PC-9 (cell line): ENCODE measurements around the gene CUTC. TPM values are rescaled to one million over a fixed set of nuclear protein-coding genes. Genes with fewer than 3 reads are reported as not detected.

Experiments
- Bru-seq: library from RNA; stranded (reverse); fragments of 400-500 nt; gene quantifications from one replicate; lab custom pipeline; 2021; lab: Mats Ljungman, UMichigan
- BruChase-seq, 2 experiments: library from RNA; stranded (reverse); fragments of 400-500 nt; gene quantifications; one replicate each; lab custom pipeline; 2021; lab: Mats Ljungman, UMichigan
- BruUV-seq: library from RNA; stranded (reverse); fragments of 400-500 nt; replicated peaks from 2 replicates; lab custom pipeline; 2021; lab: Mats Ljungman, UMichigan
- CTCF ChIA-PET: fragments of 300-600 bp; sonication (Branson Sonifier 250); formaldehyde crosslinking; loops from one replicate; lab custom pipeline; 2022; ENCODE audit warnings: antibody characterized with exemption; lab: Charles Lee
- POLR2A ChIA-PET: fragments of 300-600 bp; sonication (Branson Sonifier 250); formaldehyde crosslinking; loops from one replicate; lab custom pipeline; 2022; ENCODE audit warnings: antibody characterized with exemption; ENCODE audit not compliant: unreplicated experiment; lab: Charles Lee
- DNase-seq, 2 experiments: peaks; one replicate each; pipeline versions ENCODE4 v3.0.0 to v3.0.0-alpha.2; 2015 to 2022; ENCODE audit warnings: mixed read lengths in 1 of 2
- H2AFZ ChIP-seq: fragments of 200-600 bp; sonication (generic); 2 replicates; pipeline ENCODE4 v1.8.1; 2017; ENCODE audit warnings: antibody characterized with exemption
- H3F3A ChIP-seq: fragments of 200-600 bp; sonication (generic); 2 replicates; pipeline ENCODE4 v1.8.1; 2017; ENCODE audit warnings: antibody characterized with exemption, mild to moderate bottlenecking, low read depth; ENCODE audit not compliant: insufficient read depth
- H3K27ac ChIP-seq: fragments of 200-600 bp; sonication (generic); 2 replicates; pipeline ENCODE4 v1.6.1; 2016; ENCODE audit warnings: mixed run types
- H3K27me3 ChIP-seq: fragments of 200-600 bp; sonication (generic); 2 replicates; pipeline ENCODE4 v1.6.1; 2016; ENCODE audit warnings: low read depth, mixed run types; ENCODE audit not compliant: insufficient read depth
- H3K36me3 ChIP-seq: fragments of 200-600 bp; sonication (generic); 2 replicates; pipeline ENCODE4 v1.6.1; 2016; ENCODE audit warnings: low read depth, mixed run types
- H3K4me1 ChIP-seq: fragments of 200-600 bp; sonication (generic); replicated peaks from 2 replicates; pipeline ENCODE4 v1.6.1; 2016; ENCODE audit warnings: mixed run types; ENCODE audit not compliant: insufficient read depth
- H3K4me2 ChIP-seq: fragments of 200-600 bp; sonication (generic); 2 replicates; pipeline ENCODE4 v1.6.1; 2017; ENCODE audit warnings: mixed run types
- H3K4me3 ChIP-seq: fragments of 200-600 bp; sonication (generic); 2 replicates; pipeline ENCODE4 v1.6.1; 2016; ENCODE audit warnings: mixed run types
- H3K79me2 ChIP-seq: fragments of 200-600 bp; sonication (generic); 2 replicates; pipeline ENCODE4 v1.6.1; 2017; ENCODE audit warnings: low read depth, mixed run types
- H3K9me2 ChIP-seq: fragments of 200-600 bp; sonication (generic); 2 replicates; pipeline ENCODE4 v1.8.1; 2017; ENCODE audit warnings: mild to moderate bottlenecking; ENCODE audit not compliant: insufficient read depth
- H3K9me3 ChIP-seq: fragments of 200-600 bp; sonication (generic); 2 replicates; pipeline ENCODE4 v1.8.1; 2016; ENCODE audit warnings: low read depth; ENCODE audit not compliant: insufficient read depth
- H4K20me1 ChIP-seq: fragments of 200-600 bp; sonication (generic); 2 replicates; pipeline ENCODE4 v1.8.1; 2017; ENCODE audit not compliant: insufficient read depth
- CTCF ChIP-seq: fragments of 200-600 bp; sonication (generic); conservative IDR thresholded peaks from 2 replicates; pipeline ENCODE4 v1.6.1; 2017; ENCODE audit warnings: mixed run types, antibody characterized with exemption, mild to moderate bottlenecking, moderate library complexity
- EZH2 ChIP-seq: fragments of 200-600 bp; sonication (generic); IDR thresholded peaks from 2 replicates; pipeline ENCODE4 v1.8.0; 2017; ENCODE audit warnings: antibody characterized with exemption, low read depth
- intact Hi-C: fragments of 100-400 bp; cut with micrococcal nuclease; formaldehyde crosslinking; loops from one replicate; pipeline ENCODE4 v1.10.0; 2022; ENCODE audit not compliant: unreplicated experiment
- long read RNA-seq: library from polyadenylated mRNA; stranded (forward); transcript quantifications from one replicate; pipeline ENCODE4 v2.0.0, GENCODE V29; 2022
- total RNA-seq: library from RNA; stranded (reverse); gene quantifications from 2 replicates; pipeline ENCODE4 v1.2.3, GENCODE V29; 2021

Gene CUTC
- 7.6 and 9.2 TPM in 2 replicates for total RNA-seq
- percentile 70 among the genes with signal in this experiment for Bru-seq, nascent RNA
- BruChase-seq, experiment 1, labeled RNA remaining after a 2-hour chase, result percentile 63 among the genes with signal in this experiment
- percentile 53 among the genes with signal in this experiment for BruChase-seq, experiment 2, labeled RNA remaining after a 6-hour chase
- long read RNA-seq, partial matches to known transcripts, result 2 of 17 reads
- long read RNA-seq, other reads (novel, unspliced or antisense), result 9 of 17 reads

- Histone ChIP-seq H3K4me2 (peak within 1 kb of the TSS; percentile 90), H3K4me3 (peak within 1 kb of the TSS; percentile 93), H3K27me3 (no peaks in the 10 kb centered on the region), H3K4me1 (peaks cover 10% of the 10 kb centered on the region; the same call in 1 of the 2 replicates), H3K27ac (peak within 1 kb of the TSS; percentile 86), H4K20me1 (no peaks in the 10 kb centered on the region; the same call in 1 of the 2 replicates), H3F3A (peaks cover 20% of the 10 kb centered on the region), H3K79me2 (peaks cover 42% of the 10 kb centered on the region), H3K9me3 (no peaks in the 10 kb centered on the region), H3K9me2 (no peaks in the 10 kb centered on the region), H2AFZ (peak within 1 kb of the TSS; percentile 84), H3K36me3 (no peaks in the 10 kb centered on the region)
- TF ChIP-seq CTCF (peak; percentile 64; the same call in 1 of the 2 replicates), EZH2 (no peak)
- POLR2A ChIA-PET, result interaction anchor here (0.7 to 0.9 kb wide), 2 partner anchors 71 to 73 kb away, joined by 3 to 12 read pairs; partner anchors contain the start of gene ENTPD7
- peak; percentile 87 to 90 for DNase-seq
- BruUV-seq, result TSS peak; percentile 60
- CTCF ChIA-PET, result interaction anchor here (0.6 to 0.8 kb wide), 3 partner anchors 74 to 1021 kb away, joined by 3 to 6 read pairs (median 4); no protein-coding TSS in a partner anchor
- intact Hi-C loops, result loop anchor here (1.0 kb wide), 2 partner anchors 53 to 112 kb away; partner anchors contain the start of gene SLC25A28
Measured at GRCh38 chr10:99732033-99732842, at the start of gene CUTC, which contains the start of gene COX15. Gene CUTC, plus strand, starts transcription at chr10:99732234. Its CDS starts 115 bp downstream, at chr10:99732349. Gene COX15, minus strand, starts transcription at chr10:99732127. Its CDS starts 78 bp downstream, at chr10:99732049.

GRCh38 chr10:99682752-99683151 lies 49.3 kb upstream of the CUTC start:
- Histone ChIP-seq H3K9me2 (no peaks in the 10 kb centered on the region), H3K27me3 (no peaks in the 10 kb centered on the region), H3K27ac (peak overlapping the region; percentile 67), H2AFZ (no peak overlapping the region), H3K36me3 (peaks cover 4% of the 10 kb centered on the region; the same call in 1 of the 2 replicates), H3K79me2 (no peaks in the 10 kb centered on the region), H3F3A (peaks cover 23% of the 10 kb centered on the region), H3K4me2 (peak overlapping the region; percentile 44), H4K20me1 (no peaks in the 10 kb centered on the region), H3K9me3 (no peaks in the 10 kb centered on the region), H3K4me1 (peaks cover 39% of the 10 kb centered on the region), H3K4me3 (no peak overlapping the region)
- ChIA-PET CTCF (no interaction called here), POLR2A (no interaction called here)
- no peak for DNase-seq
- no TSS peak for BruUV-seq
- TF ChIP-seq EZH2 (no peak), CTCF (no peak)
- intact Hi-C loops, result no loop called here

- intact Hi-C loops, result no loop called here
- Histone ChIP-seq H4K20me1 (no peaks in the 10 kb centered on the region), H3K79me2 (no peaks in the 10 kb centered on the region), H3F3A (peaks cover 18% of the 10 kb centered on the region), H3K36me3 (peaks cover 4% of the 10 kb centered on the region; the same call in 1 of the 2 replicates), H3K9me3 (no peaks in the 10 kb centered on the region), H3K4me3 (no peak overlapping the region), H3K4me2 (no peak overlapping the region), H3K9me2 (no peaks in the 10 kb centered on the region), H2AFZ (no peak overlapping the region), H3K27me3 (no peaks in the 10 kb centered on the region), H3K4me1 (peaks cover 39% of the 10 kb centered on the region), H3K27ac (no peak overlapping the region)
- BruUV-seq, result no TSS peak
- no peak for TF ChIP-seq CTCF
- no peak for TF ChIP-seq EZH2
- no peak for DNase-seq
- ChIA-PET CTCF (no interaction called here), POLR2A (no interaction called here)
Measured at GRCh38 chr10:99685597-99685967, 46.5 kb upstream of the CUTC start.
